Osteocyte (in vitro differentiated cells): ENCODE results near the gene CCDC74B. TPM values are rescaled to one million over a fixed set of nuclear protein-coding genes. Genes with fewer than 3 reads are reported as not detected.
"Not testable (repeated sequence)": the region's sequence is repeated elsewhere in the genome, so short reads cannot be mapped to it uniquely, and the experiment has no call there.

ENCODE experiments used
- DNase-seq: peaks from one replicate; pipeline ENCODE4 v3.0.0; 2021; ENCODE audit warnings: mixed read lengths; ENCODE audit not compliant: unreplicated experiment; ENCODE audit errors: extremely low spot score
- H3K27ac Mint-ChIP-seq: one replicate; pipeline ENCODE4 v1.8.0; 2021; ENCODE audit warnings: mild to moderate bottlenecking, mixed read lengths; ENCODE audit not compliant: unreplicated experiment
- H3K27me3 Mint-ChIP-seq: one replicate; pipeline ENCODE4 v1.8.0; 2021; ENCODE audit warnings: mixed read lengths; ENCODE audit not compliant: unreplicated experiment
- H3K36me3 Mint-ChIP-seq: one replicate; pipeline ENCODE4 v1.8.0; 2021; ENCODE audit warnings: mixed read lengths; ENCODE audit not compliant: unreplicated experiment
- H3K4me1 Mint-ChIP-seq: one replicate; pipeline ENCODE4 v1.8.0; 2021; ENCODE audit warnings: mixed read lengths; ENCODE audit not compliant: unreplicated experiment
- H3K4me3 Mint-ChIP-seq: one replicate; pipeline ENCODE4 v1.8.0; 2021; ENCODE audit warnings: mild to moderate bottlenecking, moderate library complexity, mixed read lengths; ENCODE audit not compliant: unreplicated experiment
- H3K9me3 Mint-ChIP-seq: one replicate; pipeline ENCODE4 v1.8.0; 2021; ENCODE audit warnings: mixed read lengths; ENCODE audit not compliant: unreplicated experiment
- total RNA-seq: library from RNA; stranded (reverse); gene quantifications from 2 replicates; pipeline ENCODE4 v1.2.1, GENCODE V29; 2021
- TF ChIP-seq, protein P1 (sequence below): fragments of 200-600 bp; sonication (generic); IDR thresholded peaks from 2 replicates; pipeline ENCODE4 v1.5.0; 2021; ENCODE audit warnings: antibody characterized with exemption, mild to moderate bottlenecking, moderate library complexity

The CCDC74B gene
- total RNA-seq, 1 donor from 2014 or later = 2.2 TPM

DNA sequence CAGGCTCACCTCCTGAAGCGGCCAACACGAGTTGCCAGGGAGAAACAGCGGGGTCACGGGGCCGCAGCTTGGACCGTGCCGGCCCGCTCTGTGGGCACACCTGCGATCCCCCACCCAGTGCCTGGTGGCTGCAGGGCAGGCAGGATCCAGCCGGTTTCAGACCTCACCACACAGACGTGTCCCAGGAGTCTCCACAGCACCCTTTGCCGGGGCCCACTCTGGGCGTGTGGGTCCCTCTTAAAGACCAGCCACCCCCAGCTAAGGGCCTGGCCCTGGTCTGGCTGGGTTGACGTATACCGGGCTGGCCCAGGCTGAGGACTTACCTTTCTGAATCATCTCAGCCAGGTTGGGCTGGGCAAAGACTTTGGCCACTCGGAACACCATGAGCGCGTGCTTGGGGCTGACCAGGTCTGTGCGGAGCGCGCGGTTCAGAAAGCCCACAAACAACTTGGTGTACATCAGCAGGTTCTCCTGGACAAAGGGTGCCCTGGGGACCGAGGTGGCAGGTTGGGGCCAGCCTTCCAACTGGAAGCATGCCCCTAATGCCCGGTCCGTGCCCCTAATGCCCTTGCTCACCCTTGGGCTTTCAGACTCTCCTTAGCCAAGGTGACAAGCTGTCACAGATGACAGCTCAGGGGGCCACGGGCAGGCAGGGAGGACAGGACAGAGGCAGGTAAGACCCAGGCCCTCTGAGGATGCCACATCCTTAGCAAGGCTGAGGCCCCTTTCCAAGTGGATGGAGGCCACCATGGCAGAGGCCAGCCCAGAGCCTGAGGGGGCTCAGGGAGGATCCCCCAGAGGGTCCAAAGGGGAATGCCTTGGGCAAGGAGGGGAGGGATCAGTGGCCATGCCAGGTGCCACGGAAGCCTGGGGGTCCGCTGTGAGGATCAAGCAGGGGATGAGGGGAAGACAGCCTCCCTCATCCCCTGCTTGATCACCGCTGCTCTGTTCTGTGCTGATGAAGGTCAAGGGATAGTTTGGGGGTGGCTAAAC, 10.2 kb upstream of the CCDC74B start:
- Mint-ChIP-seq H3K4me3 (no peak overlapping the region), H3K9me3 (no peaks in the 10 kb centered on the region), H3K4me1 (no peaks in the 10 kb centered on the region), H3K36me3 (peaks cover 6% of the 10 kb centered on the region), H3K27ac (no peak overlapping the region), H3K27me3 (no peaks in the 10 kb centered on the region)
- DNase-seq = no peak
- TF ChIP-seq, protein P1, sequence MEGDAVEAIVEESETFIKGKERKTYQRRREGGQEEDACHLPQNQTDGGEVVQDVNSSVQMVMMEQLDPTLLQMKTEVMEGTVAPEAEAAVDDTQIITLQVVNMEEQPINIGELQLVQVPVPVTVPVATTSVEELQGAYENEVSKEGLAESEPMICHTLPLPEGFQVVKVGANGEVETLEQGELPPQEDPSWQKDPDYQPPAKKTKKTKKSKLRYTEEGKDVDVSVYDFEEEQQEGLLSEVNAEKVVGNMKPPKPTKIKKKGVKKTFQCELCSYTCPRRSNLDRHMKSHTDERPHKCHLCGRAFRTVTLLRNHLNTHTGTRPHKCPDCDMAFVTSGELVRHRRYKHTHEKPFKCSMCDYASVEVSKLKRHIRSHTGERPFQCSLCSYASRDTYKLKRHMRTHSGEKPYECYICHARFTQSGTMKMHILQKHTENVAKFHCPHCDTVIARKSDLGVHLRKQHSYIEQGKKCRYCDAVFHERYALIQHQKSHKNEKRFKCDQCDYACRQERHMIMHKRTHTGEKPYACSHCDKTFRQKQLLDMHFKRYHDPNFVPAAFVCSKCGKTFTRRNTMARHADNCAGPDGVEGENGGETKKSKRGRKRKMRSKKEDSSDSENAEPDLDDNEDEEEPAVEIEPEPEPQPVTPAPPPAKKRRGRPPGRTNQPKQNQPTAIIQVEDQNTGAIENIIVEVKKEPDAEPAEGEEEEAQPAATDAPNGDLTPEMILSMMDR = no peak

- H3K4me3 Mint-ChIP-seq, H3K27ac Mint-ChIP-seq, H3K36me3 Mint-ChIP-seq, DNase-seq, H3K9me3 Mint-ChIP-seq, H3K4me1 Mint-ChIP-seq, H3K27me3 Mint-ChIP-seq: not testable (repeated sequence)
These were observed 9.5 kb upstream of the CCDC74B start for GRCh38 chr2:130154423-130154770.

- H3K27ac Mint-ChIP-seq, H3K4me1 Mint-ChIP-seq, H3K9me3 Mint-ChIP-seq, H3K27me3 Mint-ChIP-seq, H3K36me3 Mint-ChIP-seq, H3K4me3 Mint-ChIP-seq, DNase-seq: not testable (repeated sequence)
These were observed 9.0 kb upstream of the CCDC74B start for GRCh38 chr2:130153721-130154422.

DNA sequence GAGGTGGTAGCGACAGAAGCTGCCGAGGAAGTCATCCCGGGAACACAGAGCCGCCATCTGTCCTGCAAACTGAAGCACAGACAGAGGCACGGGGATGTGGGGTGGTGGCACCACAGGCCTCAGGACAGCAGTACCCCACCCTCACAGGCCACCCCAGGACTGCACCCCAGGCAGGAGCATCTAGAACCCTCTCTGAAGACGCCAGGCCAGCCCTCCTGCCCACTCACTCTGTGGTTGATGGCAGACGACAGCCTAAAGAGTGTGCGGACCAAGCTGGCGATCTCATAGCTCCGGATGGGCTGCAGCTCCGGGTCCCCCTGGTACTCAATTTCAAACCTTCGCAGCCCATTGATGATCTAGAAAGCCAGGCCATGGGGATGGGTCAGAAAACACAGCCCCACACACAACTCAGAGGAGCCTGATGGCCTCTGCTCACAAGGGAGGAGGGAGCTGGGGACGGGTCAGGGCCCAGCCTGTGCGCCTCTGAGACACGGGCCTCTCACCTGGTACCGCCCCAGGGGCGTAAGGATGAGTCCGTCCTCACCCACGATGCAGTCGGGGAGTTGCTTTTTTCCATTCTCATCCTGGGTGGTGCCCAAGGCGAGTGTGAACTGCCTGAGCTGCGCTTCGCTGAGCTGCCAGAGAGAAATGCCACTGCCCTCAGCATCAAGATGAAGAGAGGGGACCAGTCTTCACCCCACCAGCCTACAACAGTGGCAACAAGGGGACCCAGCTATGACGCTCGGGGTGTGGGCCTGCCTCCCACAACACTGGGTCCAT, 8.1 kb upstream of the CCDC74B start:
- TF ChIP-seq, protein P1 = no peak
- Mint-ChIP-seq H3K27ac (no peak overlapping the region), H3K4me1 (no peaks in the 10 kb centered on the region), H3K9me3 (no peaks in the 10 kb centered on the region), H3K36me3 (peaks cover 6% of the 10 kb centered on the region), H3K4me3 (no peak overlapping the region), H3K27me3 (no peaks in the 10 kb centered on the region)
- DNase-seq = no peak

DNA sequence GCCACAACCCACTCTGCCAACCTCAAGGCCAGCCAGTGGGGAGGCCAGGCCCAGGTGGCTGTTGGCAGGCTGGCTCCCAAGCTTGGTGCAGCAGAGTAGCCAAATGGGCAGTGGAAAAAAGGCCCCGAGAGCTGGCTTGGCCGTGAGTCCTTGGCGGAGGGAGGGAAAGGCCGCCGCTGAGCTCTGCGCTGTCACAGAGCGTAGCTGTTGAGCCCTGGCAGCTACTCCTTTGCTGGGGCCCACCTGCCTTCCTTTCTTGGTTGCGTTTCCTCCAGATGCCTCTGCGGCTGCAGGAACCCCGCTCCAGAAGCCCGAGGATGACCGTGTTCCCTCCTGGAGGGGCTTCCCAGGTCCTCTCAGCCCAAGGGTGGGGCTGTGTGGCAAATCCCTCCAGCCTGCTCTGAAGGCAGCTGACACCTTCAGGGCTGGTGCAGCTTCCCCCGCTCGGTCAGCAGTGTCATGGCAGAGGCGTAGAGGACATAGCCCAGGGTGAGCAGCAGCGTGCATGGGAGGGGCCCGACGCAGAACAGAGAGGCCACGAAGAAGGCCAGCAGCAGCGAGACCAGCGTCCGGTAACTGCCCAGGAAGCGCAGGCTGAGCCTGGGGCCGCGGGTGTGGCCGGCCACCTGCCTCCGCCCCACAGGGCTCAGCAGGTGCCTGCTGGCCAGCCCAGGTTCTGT, 7.4 kb upstream of the CCDC74B start:
- H3K27ac Mint-ChIP-seq, H3K9me3 Mint-ChIP-seq, H3K27me3 Mint-ChIP-seq, H3K4me1 Mint-ChIP-seq, DNase-seq, H3K4me3 Mint-ChIP-seq, H3K36me3 Mint-ChIP-seq: not testable (repeated sequence)

GRCh38 chr2:130151145-130151512, 6.2 kb upstream of the CCDC74B start:
- H3K9me3 Mint-ChIP-seq, H3K36me3 Mint-ChIP-seq, H3K27me3 Mint-ChIP-seq, H3K27ac Mint-ChIP-seq, DNase-seq, H3K4me1 Mint-ChIP-seq, H3K4me3 Mint-ChIP-seq: not testable (repeated sequence)
